GM18499 (cell line): ENCODE measurements around the gene MMEL1.

Experiments used
- ATAC-seq: cut with Tn5 transposase; IDR thresholded peaks from one replicate; pipeline ENCODE4 v1.9.1; 2021; ENCODE audit warnings: moderate number of reproducible peaks; ENCODE audit not compliant: insufficient read depth, unreplicated experiment

The MMEL1 gene

GRCh38 chr1:2642560-2643413 is 10.0 kb upstream of the MMEL1 start:
- no peak for ATAC-seq

- no peak for ATAC-seq
Observed at GRCh38 chr1:2642131-2642559, 9.3 kb upstream of the MMEL1 start.

- no peak for ATAC-seq
Observed at GRCh38 chr1:2641381-2642130, 8.7 kb upstream of the MMEL1 start.

- ATAC-seq = no peak
Observed at GRCh38 chr1:2640626-2641025, 7.8 kb upstream of the MMEL1 start.

- ATAC-seq = no peak
Observed at GRCh38 chr1:2639607-2640521, 7.0 kb upstream of the MMEL1 start.

- no peak for ATAC-seq
Observed at GRCh38 chr1:2639203-2639602, 6.4 kb upstream of the MMEL1 start.

- ATAC-seq = no peak
Observed at GRCh38 chr1:2638466-2639115, 5.8 kb upstream of the MMEL1 start.

- no peak for ATAC-seq
Observed at GRCh38 chr1:2637442-2638145, 4.8 kb upstream of the MMEL1 start.

GRCh38 chr1:2636733-2637132 is 3.9 kb upstream of the MMEL1 start:
- ATAC-seq = no peak

GRCh38 chr1:2635361-2636010 is 2.7 kb upstream of the MMEL1 start:
- ATAC-seq = no peak

GRCh38 chr1:2633936-2634491 is 1.2 kb upstream of the MMEL1 start:
- ATAC-seq = no peak

- no peak for ATAC-seq
Observed at GRCh38 chr1:2633366-2633935, 635 bp upstream of the MMEL1 start.

- no peak for ATAC-seq
Observed at GRCh38 chr1:2632051-2632430, 775 bp downstream of the MMEL1 start.

- ATAC-seq = no peak
Observed at GRCh38 chr1:2631136-2632050, 1.4 kb downstream of the MMEL1 start.

GRCh38 chr1:2630498-2631135 is 2.2 kb downstream of the MMEL1 start:
- ATAC-seq = no peak

GRCh38 chr1:2629627-2630497 is 3.0 kb downstream of the MMEL1 start:
- ATAC-seq = no peak
